Measurements from ENCODE around the gene SLC25A5.

The SLC25A5 gene

GRCh38 chrX:119518371-119518770 lies 50.1 kb downstream of the SLC25A5 start:
- Histone ChIP-seq H3K27me3 (ENCODE audit: insufficient read depth, low read length, poor library complexity, severe bottlenecking) (no peaks in the 10 kb centered on the region), H3K4me3 (ENCODE audit: low read length, poor library complexity, severe bottlenecking) (no peak overlapping the region), H3K9me2 (replicated peaks; ENCODE audit: low read depth, low read length) (no peaks in the 10 kb centered on the region), H3K36me3 (ENCODE audit: insufficient read depth, low read length) (no peaks in the 10 kb centered on the region), H3K9me3 (ENCODE audit: insufficient read depth, low read depth, low read length) (no peaks in the 10 kb centered on the region), H3K4me1 (ENCODE audit: insufficient read depth, low read length, poor library complexity, severe bottlenecking) (no peaks in the 10 kb centered on the region), H3K79me2 (ENCODE audit: insufficient read depth, low read length) (no peaks in the 10 kb centered on the region), H3F3A (ENCODE audit: low read depth) (no peaks in the 10 kb centered on the region), H4K20me1 (ENCODE audit: insufficient read depth, low read length, poor library complexity, severe bottlenecking) (no peaks in the 10 kb centered on the region), H2AFZ (ENCODE audit: low read length) (no peak overlapping the region), H3K4me2 (ENCODE audit: low read depth, low read length, poor library complexity, severe bottlenecking) (no peak overlapping the region), H3K9ac (ENCODE audit: low read depth, low read length, poor library complexity, severe bottlenecking) (no peak overlapping the region)
- TF ChIP-seq, protein P1, sequence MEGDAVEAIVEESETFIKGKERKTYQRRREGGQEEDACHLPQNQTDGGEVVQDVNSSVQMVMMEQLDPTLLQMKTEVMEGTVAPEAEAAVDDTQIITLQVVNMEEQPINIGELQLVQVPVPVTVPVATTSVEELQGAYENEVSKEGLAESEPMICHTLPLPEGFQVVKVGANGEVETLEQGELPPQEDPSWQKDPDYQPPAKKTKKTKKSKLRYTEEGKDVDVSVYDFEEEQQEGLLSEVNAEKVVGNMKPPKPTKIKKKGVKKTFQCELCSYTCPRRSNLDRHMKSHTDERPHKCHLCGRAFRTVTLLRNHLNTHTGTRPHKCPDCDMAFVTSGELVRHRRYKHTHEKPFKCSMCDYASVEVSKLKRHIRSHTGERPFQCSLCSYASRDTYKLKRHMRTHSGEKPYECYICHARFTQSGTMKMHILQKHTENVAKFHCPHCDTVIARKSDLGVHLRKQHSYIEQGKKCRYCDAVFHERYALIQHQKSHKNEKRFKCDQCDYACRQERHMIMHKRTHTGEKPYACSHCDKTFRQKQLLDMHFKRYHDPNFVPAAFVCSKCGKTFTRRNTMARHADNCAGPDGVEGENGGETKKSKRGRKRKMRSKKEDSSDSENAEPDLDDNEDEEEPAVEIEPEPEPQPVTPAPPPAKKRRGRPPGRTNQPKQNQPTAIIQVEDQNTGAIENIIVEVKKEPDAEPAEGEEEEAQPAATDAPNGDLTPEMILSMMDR (conservative IDR thresholded peaks at IDR 0.05; ENCODE audit: low read length): no peak
- no peak for TF ChIP-seq EZH2phosphoT487 (IDR thresholded peaks at IDR 0.05; ENCODE audit: borderline replicate concordance)

Data from Loucy (cell line).